ENCODE results near the gene CCDC34.

Gene CCDC34

GRCh38 chr11:27383645-27384044 is 20.6 kb upstream of the CCDC34 start:
- Histone ChIP-seq H3K9me3 (ENCODE audit: insufficient read depth, low read length, severe bottlenecking) (no peaks in the 10 kb centered on the region), H3K4me1 (ENCODE audit: insufficient read depth, low read length) (no peaks in the 10 kb centered on the region), H4K20me1 (ENCODE audit: insufficient read depth, low read length) (no peaks in the 10 kb centered on the region; the same call in 1 of the 2 replicates), H3K4me3 (ENCODE audit: low read depth in 1 of 2, low read length in 2 of 2) (no peak overlapping the region), H3K27ac (ENCODE audit: low read length) (no peak overlapping the region), H2AFZ (ENCODE audit: low read depth, low read length) (no peak overlapping the region), H3K27me3 (ENCODE audit: insufficient read depth, low read length, poor library complexity) (no peaks in the 10 kb centered on the region), H3K79me2 (ENCODE audit: insufficient read depth, low read length) (no peaks in the 10 kb centered on the region), H3K36me3 (ENCODE audit: insufficient read depth, low read length) (no peaks in the 10 kb centered on the region), H3K4me2 (ENCODE audit: insufficient read depth, low read length) (no peak overlapping the region), H3K9ac (ENCODE audit: low read depth, low read length) (no peak overlapping the region)
- DNase-seq, result no peak
- no peak for TF ChIP-seq EZH2 (IDR thresholded peaks at IDR 0.05; ENCODE audit: borderline replicate concordance, low read depth, low read length, severe bottlenecking)
- TF ChIP-seq CTCF (IDR thresholded peaks at IDR 0.05; ENCODE audit: borderline replicate concordance, extremely low read depth, low read length, poor library complexity, severe bottlenecking), result no peak
- no peak for ATAC-seq (ENCODE audit: insufficient read depth, low read depth)

GRCh38 chr11:27381238-27381666 is 18.2 kb upstream of the CCDC34 start:
- Histone ChIP-seq H2AFZ (ENCODE audit: low read depth, low read length) (no peak overlapping the region), H3K36me3 (ENCODE audit: insufficient read depth, low read length) (no peaks in the 10 kb centered on the region), H3K9ac (ENCODE audit: low read depth, low read length) (no peak overlapping the region), H3K27ac (ENCODE audit: low read length) (no peak overlapping the region), H3K4me3 (ENCODE audit: low read depth in 1 of 2, low read length in 2 of 2) (no peak overlapping the region), H4K20me1 (ENCODE audit: insufficient read depth, low read length) (no peaks in the 10 kb centered on the region; the same call in 1 of the 2 replicates), H3K27me3 (ENCODE audit: insufficient read depth, low read length, poor library complexity) (no peaks in the 10 kb centered on the region), H3K9me3 (ENCODE audit: insufficient read depth, low read length, severe bottlenecking) (no peaks in the 10 kb centered on the region), H3K79me2 (ENCODE audit: insufficient read depth, low read length) (no peaks in the 10 kb centered on the region), H3K4me1 (ENCODE audit: insufficient read depth, low read length) (no peaks in the 10 kb centered on the region), H3K4me2 (ENCODE audit: insufficient read depth, low read length) (no peak overlapping the region)
- no peak for ATAC-seq (ENCODE audit: insufficient read depth, low read depth)
- no peak for TF ChIP-seq EZH2 (IDR thresholded peaks at IDR 0.05; ENCODE audit: borderline replicate concordance, low read depth, low read length, severe bottlenecking)
- no peak for TF ChIP-seq CTCF (IDR thresholded peaks at IDR 0.05; ENCODE audit: borderline replicate concordance, extremely low read depth, low read length, poor library complexity, severe bottlenecking)
- DNase-seq, result no peak

- H3K79me2 ChIP-seq (ENCODE audit: insufficient read depth, low read length), result no peaks in the 10 kb centered on the region
- H2AFZ ChIP-seq (ENCODE audit: low read depth, low read length), result no peak overlapping the region
- H3K4me2 ChIP-seq (ENCODE audit: insufficient read depth, low read length), result no peak overlapping the region
- no peaks in the 10 kb centered on the region for H3K4me1 ChIP-seq (ENCODE audit: insufficient read depth, low read length)
- DNase-seq (no peak), ATAC-seq (ENCODE audit: insufficient read depth, low read depth) (no peak)
- TF ChIP-seq EZH2 (IDR thresholded peaks at IDR 0.05; ENCODE audit: borderline replicate concordance, low read depth, low read length, severe bottlenecking) (no peak), CTCF (IDR thresholded peaks at IDR 0.05; ENCODE audit: borderline replicate concordance, extremely low read depth, low read length, poor library complexity, severe bottlenecking) (no peak)
- H3K36me3 ChIP-seq (ENCODE audit: insufficient read depth, low read length), result no peaks in the 10 kb centered on the region
- H3K9ac ChIP-seq (ENCODE audit: low read depth, low read length), result no peak overlapping the region
- H3K27me3 ChIP-seq (ENCODE audit: insufficient read depth, low read length, poor library complexity), result no peaks in the 10 kb centered on the region
- H3K9me3 ChIP-seq (ENCODE audit: insufficient read depth, low read length, severe bottlenecking), result no peaks in the 10 kb centered on the region
- H4K20me1 ChIP-seq (ENCODE audit: insufficient read depth, low read length), result no peaks in the 10 kb centered on the region; the same call in 1 of the 2 replicates
- H3K27ac ChIP-seq (ENCODE audit: low read length), result no peak overlapping the region
- no peak overlapping the region for H3K4me3 ChIP-seq (ENCODE audit: low read depth in 1 of 2, low read length in 2 of 2)
Observed at GRCh38 chr11:27380771-27381170, 17.8 kb upstream of the CCDC34 start.

GRCh38 chr11:27379449-27379848 is 16.4 kb upstream of the CCDC34 start:
- Histone ChIP-seq H4K20me1 (ENCODE audit: insufficient read depth, low read length) (no peaks in the 10 kb centered on the region; the same call in 1 of the 2 replicates), H3K4me2 (ENCODE audit: insufficient read depth, low read length) (no peak overlapping the region), H3K36me3 (ENCODE audit: insufficient read depth, low read length) (no peaks in the 10 kb centered on the region), H3K79me2 (ENCODE audit: insufficient read depth, low read length) (no peaks in the 10 kb centered on the region), H3K4me1 (ENCODE audit: insufficient read depth, low read length) (no peaks in the 10 kb centered on the region), H2AFZ (ENCODE audit: low read depth, low read length) (no peak overlapping the region), H3K4me3 (ENCODE audit: low read depth in 1 of 2, low read length in 2 of 2) (no peak overlapping the region), H3K9ac (ENCODE audit: low read depth, low read length) (no peak overlapping the region), H3K9me3 (ENCODE audit: insufficient read depth, low read length, severe bottlenecking) (no peaks in the 10 kb centered on the region), H3K27me3 (ENCODE audit: insufficient read depth, low read length, poor library complexity) (no peaks in the 10 kb centered on the region), H3K27ac (ENCODE audit: low read length) (no peak overlapping the region)
- no peak for ATAC-seq (ENCODE audit: insufficient read depth, low read depth)
- DNase-seq, result no peak
- TF ChIP-seq EZH2 (IDR thresholded peaks at IDR 0.05; ENCODE audit: borderline replicate concordance, low read depth, low read length, severe bottlenecking), result no peak
- TF ChIP-seq CTCF (IDR thresholded peaks at IDR 0.05; ENCODE audit: borderline replicate concordance, extremely low read depth, low read length, poor library complexity, severe bottlenecking), result no peak

All from DND-41 (cell line).